Measurements from ENCODE around the gene OR2F1.

DNA sequence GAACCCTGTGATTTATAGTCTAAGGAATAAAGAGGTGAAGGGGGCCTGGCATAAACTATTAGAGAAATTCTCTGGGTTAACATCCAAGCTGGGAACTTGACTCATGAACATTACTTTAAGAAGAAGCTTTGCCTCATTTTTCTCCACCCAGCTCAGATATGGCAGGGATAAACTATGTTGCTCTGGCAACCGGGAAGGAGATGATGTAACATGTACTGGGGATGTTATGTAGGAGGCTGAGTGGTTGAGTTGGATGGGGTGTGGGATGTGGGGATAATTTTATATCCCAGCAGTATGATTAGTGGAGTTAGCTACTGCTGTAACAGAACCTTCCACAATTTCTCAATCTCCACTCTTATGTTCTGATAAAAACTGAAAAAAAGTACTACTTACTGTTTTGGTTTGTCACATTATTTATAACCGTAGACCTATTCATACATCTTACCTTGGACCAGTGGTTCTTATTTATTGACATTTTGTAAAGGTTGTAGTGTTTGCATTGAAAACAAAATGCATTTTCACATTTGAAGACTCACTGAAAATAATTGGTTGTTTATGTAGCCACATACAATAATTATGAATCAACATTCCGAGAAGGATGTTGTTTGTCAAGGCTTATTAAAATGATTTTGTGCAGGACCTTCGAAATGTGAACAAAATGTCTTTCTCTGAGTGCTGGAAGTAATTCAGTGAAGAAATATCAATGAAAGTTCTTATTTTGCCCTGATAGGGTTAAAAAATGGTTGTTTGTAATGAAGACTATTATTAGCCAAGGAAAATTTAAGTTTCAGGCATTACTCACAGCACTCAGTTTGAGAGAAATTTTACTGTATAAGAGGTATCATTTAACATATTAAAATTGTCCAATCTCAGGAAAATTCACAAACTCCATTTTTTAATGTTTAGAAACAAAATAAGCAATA lies 18.3 kb upstream of the OR2F1 start:
- TF ChIP-seq, protein P1, sequence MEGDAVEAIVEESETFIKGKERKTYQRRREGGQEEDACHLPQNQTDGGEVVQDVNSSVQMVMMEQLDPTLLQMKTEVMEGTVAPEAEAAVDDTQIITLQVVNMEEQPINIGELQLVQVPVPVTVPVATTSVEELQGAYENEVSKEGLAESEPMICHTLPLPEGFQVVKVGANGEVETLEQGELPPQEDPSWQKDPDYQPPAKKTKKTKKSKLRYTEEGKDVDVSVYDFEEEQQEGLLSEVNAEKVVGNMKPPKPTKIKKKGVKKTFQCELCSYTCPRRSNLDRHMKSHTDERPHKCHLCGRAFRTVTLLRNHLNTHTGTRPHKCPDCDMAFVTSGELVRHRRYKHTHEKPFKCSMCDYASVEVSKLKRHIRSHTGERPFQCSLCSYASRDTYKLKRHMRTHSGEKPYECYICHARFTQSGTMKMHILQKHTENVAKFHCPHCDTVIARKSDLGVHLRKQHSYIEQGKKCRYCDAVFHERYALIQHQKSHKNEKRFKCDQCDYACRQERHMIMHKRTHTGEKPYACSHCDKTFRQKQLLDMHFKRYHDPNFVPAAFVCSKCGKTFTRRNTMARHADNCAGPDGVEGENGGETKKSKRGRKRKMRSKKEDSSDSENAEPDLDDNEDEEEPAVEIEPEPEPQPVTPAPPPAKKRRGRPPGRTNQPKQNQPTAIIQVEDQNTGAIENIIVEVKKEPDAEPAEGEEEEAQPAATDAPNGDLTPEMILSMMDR (IDR thresholded peaks at IDR 0.05) = no peak
- TF ChIP-seq POLR2A (IDR thresholded peaks at IDR 0.05) = no peak
